ENCODE data around the gene HNRNPH3. TPM values are rescaled to one million over a fixed set of nuclear protein-coding genes. Genes with fewer than 3 reads are reported as not detected.
"Not testable (repeated sequence)": the region's sequence is repeated elsewhere in the genome, so short reads cannot be mapped to it uniquely, and the experiment has no call there.

HNRNPH3 gene
- total and polyA plus RNA-seq, 5 donors from 2014 or later: 120 to 200 (median 142) TPM

GRCh38 chr10:68318331-68319059, 13.4 kb upstream of the HNRNPH3 start:
- H3K27ac ChIP-seq (ENCODE audit: insufficient read depth, low read length, poor library complexity, severe bottlenecking): no peak overlapping the region
- Mint-ChIP-seq H3K36me3 (peaks cover 4% of the 10 kb centered on the region), H3K4me1 (peaks cover 6 to 12% (median 8%) of the 10 kb centered on the region in 4 donors), H3K27me3 (no peaks in the 10 kb centered on the region), H3K27ac (no peak overlapping the region), H3K4me3 (no peak overlapping the region), H3K9me3 (peaks cover 0 to 15% (median 2%) of the 10 kb centered on the region in 7 donors)
- H3K27me3 ChIP-seq (ENCODE audit: control insufficient read depth, insufficient read depth, low read length): no peaks in the 10 kb centered on the region
- DNase-seq: no peak
- no peak for ATAC-seq (ENCODE audit: low read depth in 2 of 2)
- H3K9me3 ChIP-seq (ENCODE audit: control insufficient read depth in 2 of 2, low read length in 2 of 2): peaks cover 13 to 14% of the 10 kb centered on the region in 2 experiments
- peaks cover 6% of the 10 kb centered on the region for H3K4me1 ChIP-seq (ENCODE audit: control insufficient read depth, insufficient read depth, low read length, poor library complexity, severe bottlenecking)
- no peak overlapping the region for H3K4me3 ChIP-seq (ENCODE audit: low read depth, low read length)
- H3K36me3 ChIP-seq (ENCODE audit: control insufficient read depth, insufficient read depth, low read length): no peaks in the 10 kb centered on the region

GRCh38 chr10:68324396-68324795, 7.5 kb upstream of the HNRNPH3 start:
- not testable (repeated sequence) for H3K4me1 ChIP-seq (ENCODE audit: control insufficient read depth, insufficient read depth, low read length, poor library complexity, severe bottlenecking); ATAC-seq (ENCODE audit: low read depth in 2 of 2); H3K27ac ChIP-seq (ENCODE audit: insufficient read depth, low read length, poor library complexity, severe bottlenecking); H3K4me3 Mint-ChIP-seq; DNase-seq; H3K36me3 Mint-ChIP-seq; H3K36me3 ChIP-seq (ENCODE audit: control insufficient read depth, insufficient read depth, low read length); H3K27ac Mint-ChIP-seq; H3K27me3 Mint-ChIP-seq; H3K4me3 ChIP-seq (ENCODE audit: low read depth, low read length); H3K27me3 ChIP-seq (ENCODE audit: control insufficient read depth, insufficient read depth, low read length); H3K9me3 ChIP-seq (ENCODE audit: control insufficient read depth in 2 of 2, low read length in 2 of 2); H3K9me3 Mint-ChIP-seq
- peaks cover 0 to 22% (median 9%) of the 10 kb centered on the region in 4 donors for H3K4me1 Mint-ChIP-seq

- Histone ChIP-seq H3K9me3 (ENCODE audit: control insufficient read depth in 2 of 2, low read length in 2 of 2) (no peaks in the 10 kb centered on the region), H3K27ac (ENCODE audit: insufficient read depth, low read length, poor library complexity, severe bottlenecking) (peak overlapping the region; percentile 39), H3K27me3 (ENCODE audit: control insufficient read depth, insufficient read depth, low read length) (no peaks in the 10 kb centered on the region), H3K4me3 (ENCODE audit: low read depth, low read length) (peak overlapping the region; percentile 18), H3K4me1 (ENCODE audit: control insufficient read depth, insufficient read depth, low read length, poor library complexity, severe bottlenecking) (peaks cover 7% of the 10 kb centered on the region), H3K36me3 (ENCODE audit: control insufficient read depth, insufficient read depth, low read length) (no peaks in the 10 kb centered on the region)
- Mint-ChIP-seq H3K27me3 (peaks cover 11% of the 10 kb centered on the region), H3K27ac (peak overlapping the region in 1 of 3 donors; percentile 30), H3K9me3 (peaks cover 0 to 3% (median 0%) of the 10 kb centered on the region in 7 donors), H3K4me1 (peaks cover 0 to 32% (median 19%) of the 10 kb centered on the region in 4 donors), H3K36me3 (peaks cover 4% of the 10 kb centered on the region), H3K4me3 (peak overlapping the region in 1 of 4 donors; percentile 71)
- ATAC-seq (ENCODE audit: low read depth in 2 of 2) (no peak), DNase-seq (peak in 1 of 3 donors; percentile 20)
Measured at GRCh38 chr10:68327889-68328786, 3.7 kb upstream of the HNRNPH3 start.

GRCh38 chr10:68329506-68329861, 2.4 kb upstream of the HNRNPH3 start:
- Mint-ChIP-seq H3K9me3 (peaks cover 0 to 3% (median 0%) of the 10 kb centered on the region in 7 donors), H3K4me3 (peak overlapping the region; percentile 24 to 86 (median 55)), H3K36me3 (peaks cover 5% of the 10 kb centered on the region), H3K4me1 (peaks cover under 1 to 34% (median 23%) of the 10 kb centered on the region in 4 donors), H3K27me3 (peaks cover 11% of the 10 kb centered on the region), H3K27ac (peak overlapping the region in 2 of 3 donors; percentile 59 to 99)
- ATAC-seq (ENCODE audit: low read depth in 2 of 2) (no peak), DNase-seq (no peak)
- peaks cover 11% of the 10 kb centered on the region for H3K4me1 ChIP-seq (ENCODE audit: control insufficient read depth, insufficient read depth, low read length, poor library complexity, severe bottlenecking)
- no peak overlapping the region for H3K27ac ChIP-seq (ENCODE audit: insufficient read depth, low read length, poor library complexity, severe bottlenecking)
- H3K36me3 ChIP-seq (ENCODE audit: control insufficient read depth, insufficient read depth, low read length): no peaks in the 10 kb centered on the region
- H3K4me3 ChIP-seq (ENCODE audit: low read depth, low read length): no peak overlapping the region
- H3K27me3 ChIP-seq (ENCODE audit: control insufficient read depth, insufficient read depth, low read length): no peaks in the 10 kb centered on the region
- H3K9me3 ChIP-seq (ENCODE audit: control insufficient read depth in 2 of 2, low read length in 2 of 2): no peaks in the 10 kb centered on the region

GRCh38 chr10:68330852-68331454, 911 bp upstream of the HNRNPH3 start:
- no peaks in the 10 kb centered on the region for H3K27me3 ChIP-seq (ENCODE audit: control insufficient read depth, insufficient read depth, low read length)
- H3K4me3 ChIP-seq (ENCODE audit: low read depth, low read length): peak overlapping the region; percentile 95
- H3K4me1 Mint-ChIP-seq: peaks cover 13 to 47% (median 33%) of the 10 kb centered on the region in 4 donors
- no peak for ATAC-seq (ENCODE audit: low read depth in 2 of 2)
- no peak for DNase-seq
- peaks cover 0 to 3% (median 0%) of the 10 kb centered on the region in 7 donors for H3K9me3 Mint-ChIP-seq
- peak overlapping the region; percentile 97 for H3K27ac ChIP-seq (ENCODE audit: insufficient read depth, low read length, poor library complexity, severe bottlenecking)
- peak overlapping the region; percentile 99 to 100 (median 100) for H3K27ac Mint-ChIP-seq
- H3K36me3 Mint-ChIP-seq: peaks cover 8% of the 10 kb centered on the region
- no peaks in the 10 kb centered on the region for H3K9me3 ChIP-seq (ENCODE audit: control insufficient read depth in 2 of 2, low read length in 2 of 2)
- no peaks in the 10 kb centered on the region for H3K36me3 ChIP-seq (ENCODE audit: control insufficient read depth, insufficient read depth, low read length)
- peak overlapping the region; percentile 100 for H3K4me3 Mint-ChIP-seq
- H3K4me1 ChIP-seq (ENCODE audit: control insufficient read depth, insufficient read depth, low read length, poor library complexity, severe bottlenecking): peaks cover 23% of the 10 kb centered on the region
- H3K27me3 Mint-ChIP-seq: peaks cover 11% of the 10 kb centered on the region

GRCh38 chr10:68332259-68333057, 594 bp downstream of the HNRNPH3 start, which contains the start of gene PBLD:
PBLD (minus strand) TSS chr10:68332928; CDS start chr10:68306844, 26,084 bp downstream.
- Histone ChIP-seq H3K27ac (ENCODE audit: insufficient read depth, low read length, poor library complexity, severe bottlenecking) (peak within 1 kb of the TSS; percentile 97), H3K9me3 (ENCODE audit: control insufficient read depth in 2 of 2, low read length in 2 of 2) (no peaks in the 10 kb centered on the region), H3K4me1 (ENCODE audit: control insufficient read depth, insufficient read depth, low read length, poor library complexity, severe bottlenecking) (peaks cover 38% of the 10 kb centered on the region), H3K36me3 (ENCODE audit: control insufficient read depth, insufficient read depth, low read length) (no peaks in the 10 kb centered on the region), H3K4me3 (ENCODE audit: low read depth, low read length) (peak within 1 kb of the TSS; percentile 95), H3K27me3 (ENCODE audit: control insufficient read depth, insufficient read depth, low read length) (no peaks in the 10 kb centered on the region)
- peak within 1 kb of the TSS; percentile 100 for H3K4me3 Mint-ChIP-seq
- H3K27ac Mint-ChIP-seq: peak within 1 kb of the TSS; percentile 99 to 100 (median 100)
- peaks cover 11% of the 10 kb centered on the region for H3K27me3 Mint-ChIP-seq
- DNase-seq: peak; percentile 46 to 77 (median 64)
- peaks cover 0 to 3% (median 0%) of the 10 kb centered on the region in 7 donors for H3K9me3 Mint-ChIP-seq
- H3K4me1 Mint-ChIP-seq: peaks cover 28 to 61% (median 46%) of the 10 kb centered on the region in 4 donors
- ATAC-seq (ENCODE audit: low read depth in 2 of 2): peak in 1 of 2 donors; percentile 1
- peaks cover 11% of the 10 kb centered on the region for H3K36me3 Mint-ChIP-seq

- peak overlapping the region; percentile 95 for H3K4me3 ChIP-seq (ENCODE audit: low read depth, low read length)
- peaks cover 31 to 66% (median 50%) of the 10 kb centered on the region in 4 donors for H3K4me1 Mint-ChIP-seq
- peaks cover 43% of the 10 kb centered on the region for H3K4me1 ChIP-seq (ENCODE audit: control insufficient read depth, insufficient read depth, low read length, poor library complexity, severe bottlenecking)
- peak overlapping the region; percentile 100 for H3K4me3 Mint-ChIP-seq
- peaks cover 11% of the 10 kb centered on the region for H3K27me3 Mint-ChIP-seq
- H3K27me3 ChIP-seq (ENCODE audit: control insufficient read depth, insufficient read depth, low read length): no peaks in the 10 kb centered on the region
- no peaks in the 10 kb centered on the region for H3K36me3 ChIP-seq (ENCODE audit: control insufficient read depth, insufficient read depth, low read length)
- H3K36me3 Mint-ChIP-seq: peaks cover 14% of the 10 kb centered on the region
- peak overlapping the region; percentile 99 to 100 (median 100) for H3K27ac Mint-ChIP-seq
- H3K27ac ChIP-seq (ENCODE audit: insufficient read depth, low read length, poor library complexity, severe bottlenecking): peak overlapping the region; percentile 97
- DNase-seq: peak in 1 of 3 donors; percentile 14
- no peaks in the 10 kb centered on the region for H3K9me3 ChIP-seq (ENCODE audit: control insufficient read depth in 2 of 2, low read length in 2 of 2)
- ATAC-seq (ENCODE audit: low read depth in 2 of 2): no peak
- peaks cover 0 to 3% (median 0%) of the 10 kb centered on the region in 7 donors for H3K9me3 Mint-ChIP-seq
Measured at GRCh38 chr10:68333058-68333395, 1.2 kb downstream of the HNRNPH3 start.

Measured in CD4-positive, CD25-positive, alpha-beta regulatory T cell (primary cell).